ENCODE data around the gene CCDC88B.

The CCDC88B gene

GRCh38 chr11:64385945-64386704, 46.1 kb downstream of the CCDC88B start:
- DNase-seq: no peak

- DNase-seq: no peak
These were observed 47.9 kb downstream of the CCDC88B start for GRCh38 chr11:64387916-64388315.

GRCh38 chr11:64388894-64389293, 48.9 kb downstream of the CCDC88B start:
- no peak for DNase-seq

GRCh38 chr11:64389851-64390250, 49.8 kb downstream of the CCDC88B start:
- no peak for DNase-seq

GRCh38 chr11:64390558-64390957, 50.6 kb downstream of the CCDC88B start:
- DNase-seq: no peak

- DNase-seq: no peak
These were observed 51.8 kb downstream of the CCDC88B start for GRCh38 chr11:64391839-64392238.

- no peak for DNase-seq
These were observed 55.6 kb downstream of the CCDC88B start for GRCh38 chr11:64395545-64396078.

GRCh38 chr11:64396079-64396591, 56.1 kb downstream of the CCDC88B start:
- DNase-seq: no peak

GRCh38 chr11:64400102-64400501, 60.1 kb downstream of the CCDC88B start:
- no peak for DNase-seq

GRCh38 chr11:64400667-64401066, 60.7 kb downstream of the CCDC88B start:
- DNase-seq: no peak

GRCh38 chr11:64401775-64402174, 61.8 kb downstream of the CCDC88B start:
- DNase-seq: no peak

GRCh38 chr11:64403106-64403505, 63.1 kb downstream of the CCDC88B start:
- DNase-seq: no peak

GRCh38 chr11:64406221-64406946, 66.4 kb downstream of the CCDC88B start:
- no peak for DNase-seq
